Measurements from ENCODE around the gene USP10. TPM values are rescaled to one million over a fixed set of nuclear protein-coding genes. Genes with fewer than 3 reads are reported as not detected.

Gene USP10
- polyA plus RNA-seq, 3 donors: 38.7 to 115 (median 90.9) TPM

- Histone ChIP-seq H2AFZ (ENCODE audit: insufficient read depth, low read depth, low read length, poor library complexity, severe bottlenecking) (no peak overlapping the region), H3K27me3 (ENCODE audit: control insufficient read depth in 2 of 2, insufficient read depth in 2 of 2, low read length in 2 of 2) (no peaks in the 10 kb centered on the region), H3K4me1 (ENCODE audit: control insufficient read depth in 1 of 2, insufficient read depth in 2 of 2, low read length in 2 of 2) (peaks cover 15 to 26% of the 10 kb centered on the region in 2 donors), H4K20me1 (ENCODE audit: insufficient read depth, low read length) (peaks cover 9% of the 10 kb centered on the region), H3K9ac (ENCODE audit: insufficient read depth, low read length, poor library complexity, severe bottlenecking) (no peak overlapping the region), H3K79me2 (ENCODE audit: insufficient read depth, low read length) (peaks cover 50% of the 10 kb centered on the region), H3K36me3 (replicated peaks in 1 of 2; ENCODE audit: control insufficient read depth in 1 of 2, insufficient read depth in 2 of 2, low read length in 2 of 2) (peaks cover 44 to 69% of the 10 kb centered on the region in 2 donors), H3K9me3 (replicated peaks in 1 of 2; ENCODE audit: control insufficient read depth in 1 of 2, insufficient read depth in 1 of 2, low read length in 2 of 2) (no peaks in the 10 kb centered on the region), H3K4me2 (replicated peaks; ENCODE audit: extremely low read depth, low read length, poor library complexity, severe bottlenecking) (no peak overlapping the region), H3K4me3 (replicated peaks in 1 of 3; ENCODE audit: low read depth in 2 of 3, low read length in 3 of 3) (no peak overlapping the region), H3K27ac (ENCODE audit: low read depth in 1 of 2, low read length in 2 of 2) (no peak overlapping the region)
- no CpG with 5 or more reads among the region's 3 CpGs for WGBS (ENCODE audit: insufficient coverage)
- Mint-ChIP-seq H3K27ac (no peak overlapping the region), H3K4me3 (no peak overlapping the region), H3K27me3 (ENCODE audit: low read depth in 3 of 3) (peaks cover 0 to 1% (median 0%) of the 10 kb centered on the region in 3 donors), H3K9me3 (no peaks in the 10 kb centered on the region), H3K4me1 (peaks cover 23% of the 10 kb centered on the region), H3K36me3 (peaks cover 57 to 61% of the 10 kb centered on the region in 2 donors)
- no peak for TF ChIP-seq CTCF (IDR thresholded peaks at IDR 0.05)
- DNase-seq: no peak
- intact Hi-C loops (cut with micrococcal nuclease): loop anchor here (5.0 to 10.0 kb wide), 3 partner anchors 62 to 325 kb away; no protein-coding TSS in a partner anchor
Measured at GRCh38 chr16:84759906-84760305, 60.1 kb downstream of the USP10 start.

DNA sequence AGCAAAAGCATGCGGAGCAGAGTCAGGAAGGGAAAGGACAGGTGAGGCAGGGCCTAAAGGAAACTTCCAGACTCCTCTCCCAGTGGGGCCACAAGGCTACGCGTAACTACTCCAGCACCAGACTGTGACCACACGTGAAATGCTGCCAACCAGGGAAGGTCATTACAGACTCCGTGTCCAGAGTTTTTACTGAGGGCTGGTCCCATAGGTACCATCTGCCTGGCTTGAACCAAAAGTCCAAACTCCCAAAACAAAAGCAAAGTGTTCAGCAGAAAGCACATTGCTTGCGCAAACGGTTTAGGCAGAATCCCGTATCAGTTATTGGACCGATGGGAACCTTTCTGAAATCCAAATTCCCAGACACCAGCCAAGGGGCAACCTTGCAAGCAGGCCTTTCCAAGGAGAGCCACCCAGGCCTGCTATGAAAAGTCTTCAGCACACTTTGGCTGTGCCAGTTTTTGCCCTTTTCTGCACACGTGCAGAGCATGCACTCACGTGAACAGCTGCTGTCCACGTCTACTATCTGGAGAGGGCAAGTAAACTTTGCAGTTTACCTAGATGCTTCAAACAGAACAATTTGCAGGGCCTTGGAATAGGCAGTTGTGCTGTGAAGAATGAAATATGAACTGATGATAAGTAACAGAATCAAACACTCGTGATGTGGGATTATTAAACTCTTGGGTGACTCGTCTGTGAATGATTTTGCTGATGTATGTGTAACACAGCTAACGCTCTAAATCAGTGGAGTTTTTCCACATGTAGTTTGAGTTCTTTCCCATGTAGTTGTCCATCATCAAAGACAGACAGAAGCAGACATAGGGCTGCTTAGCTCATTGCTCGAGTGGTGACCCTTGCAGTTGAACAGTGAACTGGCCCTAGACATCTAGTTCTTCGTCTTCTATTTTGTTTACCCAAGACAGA, 61.9 kb downstream of the USP10 start:
- H3K36me3 ChIP-seq (replicated peaks in 1 of 2; ENCODE audit: control insufficient read depth in 1 of 2, insufficient read depth in 2 of 2, low read length in 2 of 2): peaks cover 62 to 86% of the 10 kb centered on the region in 2 donors

More for the DNA sequence above, 61.9 kb downstream of the USP10 start:
- H3K27ac ChIP-seq (ENCODE audit: low read depth in 1 of 2, low read length in 2 of 2): no peak overlapping the region
- H3K4me1 ChIP-seq (ENCODE audit: control insufficient read depth in 1 of 2, insufficient read depth in 2 of 2, low read length in 2 of 2): peaks cover 8 to 18% of the 10 kb centered on the region in 2 donors
- H3K27me3 Mint-ChIP-seq (ENCODE audit: low read depth in 3 of 3): peaks cover 0 to 1% (median 0%) of the 10 kb centered on the region in 3 donors
- no peaks in the 10 kb centered on the region for H3K9me3 Mint-ChIP-seq
- no peak overlapping the region for H3K9ac ChIP-seq (ENCODE audit: insufficient read depth, low read length, poor library complexity, severe bottlenecking)
- H4K20me1 ChIP-seq (ENCODE audit: insufficient read depth, low read length): peaks cover 9% of the 10 kb centered on the region
- no peak overlapping the region for H3K4me2 ChIP-seq (replicated peaks; ENCODE audit: extremely low read depth, low read length, poor library complexity, severe bottlenecking)
- H3K27me3 ChIP-seq (ENCODE audit: control insufficient read depth in 2 of 2, insufficient read depth in 2 of 2, low read length in 2 of 2): no peaks in the 10 kb centered on the region
- intact Hi-C loops (cut with micrococcal nuclease): no loop called here
- H3K4me1 Mint-ChIP-seq: peaks cover 17% of the 10 kb centered on the region
- DNase-seq: no peak
- 95% methylated on average over 14 of the region's 17 CpGs for WGBS (ENCODE audit: insufficient coverage)
- no peak overlapping the region for H3K4me3 ChIP-seq (replicated peaks in 1 of 3; ENCODE audit: low read depth in 2 of 3, low read length in 3 of 3)
- no peak for TF ChIP-seq CTCF (IDR thresholded peaks at IDR 0.05)
- H3K27ac Mint-ChIP-seq: peak overlapping the region in 1 of 7 donors; percentile 11
- no peak overlapping the region for H2AFZ ChIP-seq (ENCODE audit: insufficient read depth, low read depth, low read length, poor library complexity, severe bottlenecking)
- H3K36me3 Mint-ChIP-seq: peaks cover 71 to 78% of the 10 kb centered on the region in 2 donors
- peaks cover 32% of the 10 kb centered on the region for H3K79me2 ChIP-seq (ENCODE audit: insufficient read depth, low read length)
- no peak overlapping the region for H3K4me3 Mint-ChIP-seq
- no peaks in the 10 kb centered on the region for H3K9me3 ChIP-seq (replicated peaks in 1 of 2; ENCODE audit: control insufficient read depth in 1 of 2, insufficient read depth in 1 of 2, low read length in 2 of 2)
